CD8-positive, alpha-beta memory T cell (primary cell): ENCODE data around the gene MKKS. TPM values are rescaled to one million over a fixed set of nuclear protein-coding genes. Genes with fewer than 3 reads are reported as not detected.

ENCODE experiments used
- CTCF ChIA-PET: fragments of 350-600 bp; sonication (Branson Sonifier 250); formaldehyde crosslinking; loops from one replicate; lab custom pipeline; 2021; ENCODE audit warnings: antibody characterized with exemption; lab: Charles Lee
- POLR2A ChIA-PET: fragments of 350-600 bp; sonication (Branson Sonifier 250); formaldehyde crosslinking; loops from one replicate; lab custom pipeline; 2021; ENCODE audit warnings: antibody characterized with exemption; lab: Charles Lee
- DNase-seq, 5 donors: peaks; one replicate each; pipeline versions ENCODE4 v3.0.0 to v3.0.0-alpha.2; 2020 to 2022; ENCODE audit warnings: mixed read lengths in 1 of 5
- H3K27ac ChIP-seq: one replicate; pipeline ENCODE4 v1.7.0; 2013; ENCODE audit warnings: low read depth, mild to moderate bottlenecking, low read length, moderate library complexity
- H3K27me3 ChIP-seq: 2 replicates; pipeline ENCODE4 v1.7.0; 2013; ENCODE audit warnings: low read length, mild to moderate bottlenecking; ENCODE audit not compliant: insufficient read depth, poor library complexity, severe bottlenecking
- H3K36me3 ChIP-seq: 2 replicates; pipeline ENCODE4 v1.7.0; 2013; ENCODE audit warnings: mild to moderate bottlenecking, low read length, moderate library complexity; ENCODE audit not compliant: insufficient read depth
- H3K4me1 ChIP-seq: 2 replicates; pipeline ENCODE4 v1.7.0; 2013; ENCODE audit warnings: mild to moderate bottlenecking, low read length, moderate library complexity; ENCODE audit not compliant: insufficient read depth
- H3K4me3 ChIP-seq: 2 replicates; pipeline ENCODE4 v1.7.0; 2013; ENCODE audit warnings: mild to moderate bottlenecking, low read length
- H3K9me3 ChIP-seq: 2 replicates; pipeline ENCODE4 v1.7.0; 2013; ENCODE audit warnings: mild to moderate bottlenecking, low read length
- H3K27ac Mint-ChIP-seq, 8 donors: one replicate each; pipeline ENCODE4 v1.8.0; 2020 to 2021; ENCODE audit warnings: mixed read lengths in 8 of 8, mild to moderate bottlenecking in 6 of 8, inconsistent platforms in 3 of 8, moderate library complexity in 3 of 8
- H3K27me3 Mint-ChIP-seq, 2 donors: one replicate each; pipeline ENCODE4 v1.8.0; 2020 to 2021; ENCODE audit warnings: mixed read lengths in 2 of 2, mild to moderate bottlenecking in 1 of 2, moderate library complexity in 1 of 2
- H3K36me3 Mint-ChIP-seq, 3 donors: one replicate each; pipeline ENCODE4 v1.8.0; 2020 to 2021; ENCODE audit warnings: mixed read lengths in 3 of 3, inconsistent platforms in 1 of 3, mild to moderate bottlenecking in 1 of 3
- H3K4me1 Mint-ChIP-seq, 3 donors: one replicate each; pipeline ENCODE4 v1.8.0; 2020 to 2021; ENCODE audit warnings: mixed read lengths in 3 of 3, inconsistent platforms in 1 of 3, mild to moderate bottlenecking in 1 of 3
- H3K4me3 Mint-ChIP-seq, 7 donors: one replicate each; pipeline ENCODE4 v1.8.0; 2020 to 2021; ENCODE audit warnings: mixed read lengths in 7 of 7, mild to moderate bottlenecking in 6 of 7, moderate library complexity in 4 of 7, inconsistent platforms in 2 of 7
- H3K9me3 Mint-ChIP-seq, 5 donors: one replicate each; pipeline ENCODE4 v1.8.0; 2020 to 2022; ENCODE audit warnings: mixed read lengths in 5 of 5, mild to moderate bottlenecking in 3 of 5, moderate library complexity in 2 of 5, inconsistent platforms in 1 of 5
- polyA plus RNA-seq: library from polyadenylated mRNA; unstranded; fragments of 300-500 nt; fragmentation: Illumina TruSeq; gene quantifications from one replicate; pipeline ENCODE4 v1.2.3, GENCODE V29; 2021
- total RNA-seq, 2 experiments: library from RNA; stranded (reverse); gene quantifications; one replicate each; pipeline ENCODE4 v1.2.3, GENCODE V29; 2021

Gene MKKS
- total and polyA plus RNA-seq, 3 experiments from 2014 or later = 7.7 to 37.7 (median 8.2) TPM

GRCh38 chr20:10434467-10434831 is 427 bp upstream of the MKKS start:
- CTCF ChIA-PET = interaction anchor here (0.9 to 1.1 kb wide), 4 partner anchors 15 to 456 kb away, joined by 3 read pairs; no protein-coding TSS in a partner anchor
- peak; percentile 49 to 82 (median 76) for DNase-seq
- H3K4me1 Mint-ChIP-seq = peaks cover 35 to 69% (median 67%) of the 10 kb centered on the region in 3 donors

GRCh38 chr20:10433014-10433622 is 904 bp downstream of the MKKS start:
- Histone ChIP-seq H3K27ac (peak overlapping the region; percentile 91), H3K36me3 (no peaks in the 10 kb centered on the region), H3K9me3 (no peaks in the 10 kb centered on the region), H3K27me3 (no peaks in the 10 kb centered on the region), H3K4me3 (peak overlapping the region; percentile 85), H3K4me1 (peaks cover 29% of the 10 kb centered on the region)
- peaks cover 46 to 80% (median 76%) of the 10 kb centered on the region in 3 donors for H3K4me1 Mint-ChIP-seq
- POLR2A ChIA-PET = interaction anchor here (1.1 to 1.8 kb wide), 2 partner anchors 78 to 103 kb away, joined by 3 to 5 read pairs; no protein-coding TSS in a partner anchor
- H3K27ac Mint-ChIP-seq = peak overlapping the region; percentile 93 to 99 (median 96)
- peaks cover 0 to 2% of the 10 kb centered on the region in 2 donors for H3K27me3 Mint-ChIP-seq
- CTCF ChIA-PET = no interaction called here
- no peaks in the 10 kb centered on the region for H3K9me3 Mint-ChIP-seq
- peak overlapping the region; percentile 92 to 99 (median 94) for H3K4me3 Mint-ChIP-seq
- DNase-seq = no peak
- peaks cover 0 to 14% (median 0%) of the 10 kb centered on the region in 3 donors for H3K36me3 Mint-ChIP-seq

More at GRCh38 chr20:10434467-10434831, 427 bp upstream of the MKKS start:
- Mint-ChIP-seq H3K9me3 (no peaks in the 10 kb centered on the region), H3K4me3 (peak overlapping the region; percentile 92 to 99 (median 94)), H3K27me3 (peaks cover 0 to 2% of the 10 kb centered on the region in 2 donors), H3K36me3 (peaks cover 0 to 14% (median 0%) of the 10 kb centered on the region in 3 donors), H3K27ac (peak overlapping the region; percentile 93 to 99 (median 96))
- peak overlapping the region; percentile 85 for H3K4me3 ChIP-seq
- H3K27ac ChIP-seq = peak overlapping the region; percentile 91
- no peaks in the 10 kb centered on the region for H3K9me3 ChIP-seq
- peaks cover 25% of the 10 kb centered on the region for H3K4me1 ChIP-seq
- H3K27me3 ChIP-seq = no peaks in the 10 kb centered on the region
- H3K36me3 ChIP-seq = no peaks in the 10 kb centered on the region
- POLR2A ChIA-PET = interaction anchor here (0.7 to 1.8 kb wide), 7 partner anchors 10 to 456 kb away, joined by 3 to 7 read pairs (median 3); partner anchors contain the start of gene ANKEF1

GRCh38 chr20:10432079-10432478 is 1.9 kb downstream of the MKKS start:
- POLR2A ChIA-PET = interaction anchor here (0.6 kb wide), 1 partner anchor 107 kb away, joined by 3 read pairs; no protein-coding TSS in a partner anchor

GRCh38 chr20:10430704-10431103 is 3.3 kb downstream of the MKKS start:
- Histone ChIP-seq H3K27ac (no peak overlapping the region), H3K27me3 (no peaks in the 10 kb centered on the region), H3K4me1 (peaks cover 36% of the 10 kb centered on the region), H3K4me3 (no peak overlapping the region), H3K36me3 (no peaks in the 10 kb centered on the region), H3K9me3 (no peaks in the 10 kb centered on the region)
- H3K9me3 Mint-ChIP-seq = no peaks in the 10 kb centered on the region
- peak overlapping the region in 1 of 7 donors; percentile 71 for H3K4me3 Mint-ChIP-seq
- H3K4me1 Mint-ChIP-seq = peaks cover 50 to 75% (median 72%) of the 10 kb centered on the region in 3 donors
- POLR2A ChIA-PET = no interaction called here
- peaks cover 0 to 4% of the 10 kb centered on the region in 2 donors for H3K27me3 Mint-ChIP-seq
- no peak for DNase-seq
- peaks cover 0 to 17% (median 0%) of the 10 kb centered on the region in 3 donors for H3K36me3 Mint-ChIP-seq
- H3K27ac Mint-ChIP-seq = peak overlapping the region in 7 of 8 donors; percentile 2 to 51 (median 40)
- CTCF ChIA-PET = interaction anchor here (1.0 kb wide), 1 partner anchor 9 kb away, joined by 3 read pairs; no protein-coding TSS in a partner anchor

More at GRCh38 chr20:10432079-10432478, 1.9 kb downstream of the MKKS start:
- Histone ChIP-seq H3K9me3 (no peaks in the 10 kb centered on the region), H3K4me3 (no peak overlapping the region), H3K27me3 (no peaks in the 10 kb centered on the region), H3K36me3 (no peaks in the 10 kb centered on the region), H3K27ac (no peak overlapping the region), H3K4me1 (peaks cover 37% of the 10 kb centered on the region)
- Mint-ChIP-seq H3K4me1 (peaks cover 52 to 82% (median 75%) of the 10 kb centered on the region in 3 donors), H3K4me3 (peak overlapping the region; percentile 8 to 71 (median 47)), H3K36me3 (peaks cover 0 to 14% (median 0%) of the 10 kb centered on the region in 3 donors), H3K27me3 (peaks cover 0 to 2% of the 10 kb centered on the region in 2 donors), H3K9me3 (no peaks in the 10 kb centered on the region), H3K27ac (peak overlapping the region in 7 of 8 donors; percentile 7 to 78 (median 51))
- no peak for DNase-seq
- CTCF ChIA-PET = no interaction called here

GRCh38 chr20:10430000-10430466 is 4.0 kb downstream of the MKKS start:
- ChIA-PET POLR2A (no interaction called here), CTCF (interaction anchor here (1.0 kb wide), 1 partner anchor 8 kb away, joined by 3 read pairs; no protein-coding TSS in a partner anchor)
- Histone ChIP-seq H3K27ac (no peak overlapping the region), H3K4me3 (no peak overlapping the region), H3K27me3 (no peaks in the 10 kb centered on the region), H3K4me1 (peaks cover 32% of the 10 kb centered on the region), H3K36me3 (no peaks in the 10 kb centered on the region), H3K9me3 (no peaks in the 10 kb centered on the region)
- Mint-ChIP-seq H3K36me3 (peaks cover 0 to 18% (median 0%) of the 10 kb centered on the region in 3 donors), H3K9me3 (no peaks in the 10 kb centered on the region), H3K4me3 (peak overlapping the region in 1 of 7 donors; percentile 71), H3K27me3 (peaks cover 0 to 4% of the 10 kb centered on the region in 2 donors), H3K4me1 (peaks cover 43 to 69% (median 65%) of the 10 kb centered on the region in 3 donors), H3K27ac (peak overlapping the region in 2 of 8 donors; percentile 49 to 51)
- no peak for DNase-seq

GRCh38 chr20:10429443-10429981 is 4.5 kb downstream of the MKKS start:
- peaks cover 32% of the 10 kb centered on the region for H3K4me1 ChIP-seq
- Mint-ChIP-seq H3K9me3 (no peaks in the 10 kb centered on the region), H3K27ac (peak overlapping the region in 7 of 8 donors; percentile 4 to 67 (median 18)), H3K27me3 (peaks cover 0 to 4% of the 10 kb centered on the region in 2 donors), H3K4me1 (peaks cover 42 to 65% (median 63%) of the 10 kb centered on the region in 3 donors), H3K4me3 (no peak overlapping the region), H3K36me3 (peaks cover 0 to 14% (median 0%) of the 10 kb centered on the region in 3 donors)
- no peak overlapping the region for H3K4me3 ChIP-seq
- CTCF ChIA-PET = no interaction called here
- H3K9me3 ChIP-seq = no peaks in the 10 kb centered on the region
- no peaks in the 10 kb centered on the region for H3K36me3 ChIP-seq
- no peak overlapping the region for H3K27ac ChIP-seq
- POLR2A ChIA-PET = no interaction called here
- no peak for DNase-seq
- H3K27me3 ChIP-seq = no peaks in the 10 kb centered on the region

- Histone ChIP-seq H3K27me3 (no peaks in the 10 kb centered on the region), H3K4me1 (peaks cover 26% of the 10 kb centered on the region), H3K27ac (no peak overlapping the region), H3K9me3 (no peaks in the 10 kb centered on the region), H3K36me3 (no peaks in the 10 kb centered on the region), H3K4me3 (no peak overlapping the region)
- H3K4me1 Mint-ChIP-seq = peaks cover 38 to 67% (median 63%) of the 10 kb centered on the region in 3 donors
- H3K27ac Mint-ChIP-seq = peak overlapping the region in 3 of 8 donors; percentile 28 to 48 (median 43)
- H3K36me3 Mint-ChIP-seq = peaks cover 0 to 13% (median 0%) of the 10 kb centered on the region in 3 donors
- H3K4me3 Mint-ChIP-seq = no peak overlapping the region
- ChIA-PET CTCF (interaction anchor here (1.7 to 2.3 kb wide), 5 partner anchors 17 to 450 kb away, joined by 4 to 9 read pairs (median 5); no protein-coding TSS in a partner anchor), POLR2A (no interaction called here)
- no peak for DNase-seq
- peaks cover 0 to 2% of the 10 kb centered on the region in 2 donors for H3K27me3 Mint-ChIP-seq
- no peaks in the 10 kb centered on the region for H3K9me3 Mint-ChIP-seq
Observed at GRCh38 chr20:10428008-10428407, 6.0 kb downstream of the MKKS start.
